IPS DF 6.9 (cell line): ENCODE data around the gene PRM2.

Experiments
- DNase-seq: peaks from one replicate; pipeline ENCODE4 v3.0.0-alpha.2; 2013; ENCODE audit warnings: low read depth, low spot score
- H3K27ac ChIP-seq: one replicate; pipeline ENCODE4 v1.5.1; 2013; ENCODE audit warnings: low read length, control low read depth
- H3K27me3 ChIP-seq: 2 replicates; pipeline ENCODE4 v1.6.1; 2013; ENCODE audit warnings: mild to moderate bottlenecking, low read length; ENCODE audit not compliant: control insufficient read depth, insufficient read depth
- H3K36me3 ChIP-seq: 2 replicates; pipeline ENCODE4 v1.6.1; 2013; ENCODE audit warnings: low read length; ENCODE audit not compliant: control insufficient read depth, insufficient read depth
- H3K4me1 ChIP-seq: 2 replicates; pipeline ENCODE4 v1.6.1; 2013; ENCODE audit warnings: low read length; ENCODE audit not compliant: control insufficient read depth, insufficient read depth
- H3K4me3 ChIP-seq: 2 replicates; pipeline ENCODE4 v1.5.1; 2013; ENCODE audit warnings: mild to moderate bottlenecking, low read length
- H3K9me3 ChIP-seq: 2 replicates; pipeline ENCODE4 v1.6.1; 2013; ENCODE audit warnings: low read length, inconsistent platforms; ENCODE audit not compliant: control insufficient read depth, insufficient read depth
- WGBS: extraction: QIAGEN DNeasy Blood & Tissue Kit; methylation state at CpG from one replicate; pipeline ENCODE4 v1.1.7; 2013; ENCODE audit warnings: mixed read lengths, missing lambda C conversion rate; ENCODE audit not compliant: insufficient read length, insufficient coverage; 5-methylcytosine and 5-hydroxymethylcytosine counted together

PRM2 gene

GRCh38 chr16:11232852-11233726 is 43.2 kb downstream of the PRM2 start:
- peaks cover 3% of the 10 kb centered on the region for H3K4me1 ChIP-seq
- no CpG with 5 or more reads among the region's 35 CpGs for WGBS
- H3K36me3 ChIP-seq: no peaks in the 10 kb centered on the region
- DNase-seq: no peak
- no peak overlapping the region for H3K4me3 ChIP-seq
- no peak overlapping the region for H3K27ac ChIP-seq
- H3K27me3 ChIP-seq: no peaks in the 10 kb centered on the region; the same call in 1 of the 2 replicates
- no peaks in the 10 kb centered on the region for H3K9me3 ChIP-seq

- no peaks in the 10 kb centered on the region for H3K9me3 ChIP-seq
- peaks cover 3% of the 10 kb centered on the region for H3K4me1 ChIP-seq
- H3K27me3 ChIP-seq: no peaks in the 10 kb centered on the region; the same call in 1 of the 2 replicates
- no peak for DNase-seq
- no peaks in the 10 kb centered on the region for H3K36me3 ChIP-seq
- no CpG with 5 or more reads among the region's 3 CpGs for WGBS
- no peak overlapping the region for H3K27ac ChIP-seq
- H3K4me3 ChIP-seq: no peak overlapping the region
These were observed 43.9 kb downstream of the PRM2 start for GRCh38 chr16:11232302-11232851.

GRCh38 chr16:11231367-11231970 is 44.8 kb downstream of the PRM2 start:
- no CpG with 5 or more reads among the region's 10 CpGs for WGBS
- Histone ChIP-seq H3K36me3 (no peaks in the 10 kb centered on the region), H3K27me3 (no peaks in the 10 kb centered on the region; the same call in 1 of the 2 replicates), H3K4me1 (peaks cover 3% of the 10 kb centered on the region), H3K27ac (no peak overlapping the region), H3K4me3 (no peak overlapping the region), H3K9me3 (no peaks in the 10 kb centered on the region)
- DNase-seq: no peak

GRCh38 chr16:11229906-11230305 is 46.4 kb downstream of the PRM2 start:
- WGBS: no CpG with 5 or more reads among the region's 4 CpGs
- no peak for DNase-seq
- no peak overlapping the region for H3K4me3 ChIP-seq
- H3K27ac ChIP-seq: no peak overlapping the region
- no peaks in the 10 kb centered on the region for H3K9me3 ChIP-seq
- H3K4me1 ChIP-seq: peaks cover 3% of the 10 kb centered on the region
- no peaks in the 10 kb centered on the region for H3K27me3 ChIP-seq
- H3K36me3 ChIP-seq: no peaks in the 10 kb centered on the region

GRCh38 chr16:11229432-11229831 is 46.8 kb downstream of the PRM2 start:
- DNase-seq: no peak
- H3K9me3 ChIP-seq: no peaks in the 10 kb centered on the region
- H3K4me3 ChIP-seq: no peak overlapping the region
- peaks cover 3% of the 10 kb centered on the region for H3K4me1 ChIP-seq
- H3K27me3 ChIP-seq: no peaks in the 10 kb centered on the region
- no peak overlapping the region for H3K27ac ChIP-seq
- no CpG with 5 or more reads among the region's 5 CpGs for WGBS
- H3K36me3 ChIP-seq: no peaks in the 10 kb centered on the region

- no peak overlapping the region for H3K27ac ChIP-seq
- no peaks in the 10 kb centered on the region for H3K27me3 ChIP-seq
- WGBS: no CpG with 5 or more reads among the region's 18 CpGs
- H3K4me3 ChIP-seq: no peak overlapping the region
- DNase-seq: no peak
- H3K4me1 ChIP-seq: no peaks in the 10 kb centered on the region
- no peaks in the 10 kb centered on the region for H3K9me3 ChIP-seq
- H3K36me3 ChIP-seq: no peaks in the 10 kb centered on the region
These were observed 50.4 kb downstream of the PRM2 start for GRCh38 chr16:11225677-11226549.
